ENCODE measurements around the gene KCNQ1. TPM values are rescaled to one million over a fixed set of nuclear protein-coding genes. Genes with fewer than 3 reads are reported as not detected.

The KCNQ1 gene
- total RNA-seq, 1 experiment from 2014 or later: 2.5 TPM

- peaks cover 41% of the 10 kb centered on the region for H3K36me3 Mint-ChIP-seq
- CTCF ChIA-PET: no interaction called here
- no peak for ATAC-seq
These were observed 221.0 kb downstream of the KCNQ1 start for GRCh38 chr11:2665526-2666400.

GRCh38 chr11:2666401-2666741 lies 221.6 kb downstream of the KCNQ1 start:
- H3K4me1 Mint-ChIP-seq: no peaks in the 10 kb centered on the region
- peaks cover 35% of the 10 kb centered on the region for H3K36me3 Mint-ChIP-seq
- CTCF ChIA-PET: no interaction called here
- no peak for TF ChIP-seq AFF4 (CRISPR knock-in tag; IDR thresholded peaks at IDR 0.05; ENCODE audit: borderline replicate concordance)
- TF ChIP-seq SMAD3 (CRISPR knock-in tag; IDR thresholded peaks at IDR 0.05; ENCODE audit: borderline replicate concordance): no peak
- TF ChIP-seq GABPB1 (CRISPR knock-in tag; IDR thresholded peaks at IDR 0.05): no peak
- TF ChIP-seq, protein P1, sequence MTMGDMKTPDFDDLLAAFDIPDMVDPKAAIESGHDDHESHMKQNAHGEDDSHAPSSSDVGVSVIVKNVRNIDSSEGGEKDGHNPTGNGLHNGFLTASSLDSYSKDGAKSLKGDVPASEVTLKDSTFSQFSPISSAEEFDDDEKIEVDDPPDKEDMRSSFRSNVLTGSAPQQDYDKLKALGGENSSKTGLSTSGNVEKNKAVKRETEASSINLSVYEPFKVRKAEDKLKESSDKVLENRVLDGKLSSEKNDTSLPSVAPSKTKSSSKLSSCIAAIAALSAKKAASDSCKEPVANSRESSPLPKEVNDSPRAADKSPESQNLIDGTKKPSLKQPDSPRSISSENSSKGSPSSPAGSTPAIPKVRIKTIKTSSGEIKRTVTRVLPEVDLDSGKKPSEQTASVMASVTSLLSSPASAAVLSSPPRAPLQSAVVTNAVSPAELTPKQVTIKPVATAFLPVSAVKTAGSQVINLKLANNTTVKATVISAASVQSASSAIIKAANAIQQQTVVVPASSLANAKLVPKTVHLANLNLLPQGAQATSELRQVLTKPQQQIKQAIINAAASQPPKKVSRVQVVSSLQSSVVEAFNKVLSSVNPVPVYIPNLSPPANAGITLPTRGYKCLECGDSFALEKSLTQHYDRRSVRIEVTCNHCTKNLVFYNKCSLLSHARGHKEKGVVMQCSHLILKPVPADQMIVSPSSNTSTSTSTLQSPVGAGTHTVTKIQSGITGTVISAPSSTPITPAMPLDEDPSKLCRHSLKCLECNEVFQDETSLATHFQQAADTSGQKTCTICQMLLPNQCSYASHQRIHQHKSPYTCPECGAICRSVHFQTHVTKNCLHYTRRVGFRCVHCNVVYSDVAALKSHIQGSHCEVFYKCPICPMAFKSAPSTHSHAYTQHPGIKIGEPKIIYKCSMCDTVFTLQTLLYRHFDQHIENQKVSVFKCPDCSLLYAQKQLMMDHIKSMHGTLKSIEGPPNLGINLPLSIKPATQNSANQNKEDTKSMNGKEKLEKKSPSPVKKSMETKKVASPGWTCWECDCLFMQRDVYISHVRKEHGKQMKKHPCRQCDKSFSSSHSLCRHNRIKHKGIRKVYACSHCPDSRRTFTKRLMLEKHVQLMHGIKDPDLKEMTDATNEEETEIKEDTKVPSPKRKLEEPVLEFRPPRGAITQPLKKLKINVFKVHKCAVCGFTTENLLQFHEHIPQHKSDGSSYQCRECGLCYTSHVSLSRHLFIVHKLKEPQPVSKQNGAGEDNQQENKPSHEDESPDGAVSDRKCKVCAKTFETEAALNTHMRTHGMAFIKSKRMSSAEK (CRISPR knock-in tag; IDR thresholded peaks at IDR 0.05; ENCODE audit: borderline replicate concordance): no peak
- no peak for TF ChIP-seq ARID4B (CRISPR knock-in tag; IDR thresholded peaks at IDR 0.05; ENCODE audit: borderline replicate concordance)
- no peak for TF ChIP-seq ZNF232 (CRISPR knock-in tag; IDR thresholded peaks at IDR 0.05)
- TF ChIP-seq ZNF281 (CRISPR knock-in tag; IDR thresholded peaks at IDR 0.05): no peak
- TF ChIP-seq, protein P2, sequence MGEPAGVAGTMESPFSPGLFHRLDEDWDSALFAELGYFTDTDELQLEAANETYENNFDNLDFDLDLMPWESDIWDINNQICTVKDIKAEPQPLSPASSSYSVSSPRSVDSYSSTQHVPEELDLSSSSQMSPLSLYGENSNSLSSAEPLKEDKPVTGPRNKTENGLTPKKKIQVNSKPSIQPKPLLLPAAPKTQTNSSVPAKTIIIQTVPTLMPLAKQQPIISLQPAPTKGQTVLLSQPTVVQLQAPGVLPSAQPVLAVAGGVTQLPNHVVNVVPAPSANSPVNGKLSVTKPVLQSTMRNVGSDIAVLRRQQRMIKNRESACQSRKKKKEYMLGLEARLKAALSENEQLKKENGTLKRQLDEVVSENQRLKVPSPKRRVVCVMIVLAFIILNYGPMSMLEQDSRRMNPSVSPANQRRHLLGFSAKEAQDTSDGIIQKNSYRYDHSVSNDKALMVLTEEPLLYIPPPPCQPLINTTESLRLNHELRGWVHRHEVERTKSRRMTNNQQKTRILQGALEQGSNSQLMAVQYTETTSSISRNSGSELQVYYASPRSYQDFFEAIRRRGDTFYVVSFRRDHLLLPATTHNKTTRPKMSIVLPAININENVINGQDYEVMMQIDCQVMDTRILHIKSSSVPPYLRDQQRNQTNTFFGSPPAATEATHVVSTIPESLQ (CRISPR knock-in tag; IDR thresholded peaks at IDR 0.05): no peak

More at GRCh38 chr11:2665526-2666400, 221.0 kb downstream of the KCNQ1 start:
- TF ChIP-seq ATF1 (CRISPR knock-in tag; IDR thresholded peaks at IDR 0.05): no peak
- no peak for TF ChIP-seq OVOL2 (CRISPR knock-in tag; IDR thresholded peaks at IDR 0.05; ENCODE audit: borderline replicate concordance)
- TF ChIP-seq MAX (CRISPR knock-in tag; IDR thresholded peaks at IDR 0.05): no peak
- no peak for TF ChIP-seq FOXJ3 (CRISPR knock-in tag; IDR thresholded peaks at IDR 0.05; ENCODE audit: borderline replicate concordance)
- TF ChIP-seq ATF3 (CRISPR knock-in tag; conservative IDR thresholded peaks at IDR 0.05): no peak
- TF ChIP-seq, protein P3, sequence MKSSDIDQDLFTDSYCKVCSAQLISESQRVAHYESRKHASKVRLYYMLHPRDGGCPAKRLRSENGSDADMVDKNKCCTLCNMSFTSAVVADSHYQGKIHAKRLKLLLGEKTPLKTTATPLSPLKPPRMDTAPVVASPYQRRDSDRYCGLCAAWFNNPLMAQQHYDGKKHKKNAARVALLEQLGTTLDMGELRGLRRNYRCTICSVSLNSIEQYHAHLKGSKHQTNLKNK (CRISPR knock-in tag; IDR thresholded peaks at IDR 0.05): no peak
- no peak for TF ChIP-seq CREB1 (CRISPR knock-in tag; IDR thresholded peaks at IDR 0.05)
- DNase-seq (ENCODE audit: low spot score): no peak
- H3K27me3 Mint-ChIP-seq (ENCODE audit: low read depth): peaks cover 45% of the 10 kb centered on the region
- no peaks in the 10 kb centered on the region for H3K4me1 Mint-ChIP-seq
- H3K9me3 Mint-ChIP-seq: peaks cover 11% of the 10 kb centered on the region
- H3K4me3 Mint-ChIP-seq: no peak overlapping the region
- no peak overlapping the region for H3K27ac Mint-ChIP-seq
- POLR2A ChIA-PET: no interaction called here

More at GRCh38 chr11:2666401-2666741, 221.6 kb downstream of the KCNQ1 start:
- POLR2A ChIA-PET: no interaction called here
- Mint-ChIP-seq H3K27me3 (ENCODE audit: low read depth) (peaks cover 39% of the 10 kb centered on the region), H3K9me3 (peaks cover 4% of the 10 kb centered on the region; the same call in 1 of the 2 replicates), H3K4me3 (no peak overlapping the region), H3K27ac (no peak overlapping the region)
- ATAC-seq (no peak), DNase-seq (ENCODE audit: low spot score) (no peak)

All from WTC11 (cell line).